GM23248 (cell line): ENCODE data around the gene CABCOCO1.

Experiments
- EZH2 ChIP-seq: fragments of 200-600 bp; sonication (generic); IDR thresholded peaks from 2 replicates; pipeline ENCODE4 v1.6.1; 2018; ENCODE audit warnings: antibody characterized with exemption, mild to moderate bottlenecking; ENCODE audit not compliant: insufficient read depth, poor library complexity, severe bottlenecking
- EZH2phosphoT487 ChIP-seq: fragments of 200-600 bp; sonication (generic); IDR thresholded peaks from 2 replicates; pipeline ENCODE4 v1.6.1; 2018; ENCODE audit warnings: antibody characterized with exemption, moderate library complexity, mild to moderate bottlenecking, low read depth; ENCODE audit not compliant: insufficient read depth

- TF ChIP-seq EZH2phosphoT487 (no peak), EZH2 (no peak)
These were observed 46.1 kb upstream of the CABCOCO1 start for GRCh38 chr10:61616611-61617010.
